ENCODE data around the gene CITED4.

DNA sequence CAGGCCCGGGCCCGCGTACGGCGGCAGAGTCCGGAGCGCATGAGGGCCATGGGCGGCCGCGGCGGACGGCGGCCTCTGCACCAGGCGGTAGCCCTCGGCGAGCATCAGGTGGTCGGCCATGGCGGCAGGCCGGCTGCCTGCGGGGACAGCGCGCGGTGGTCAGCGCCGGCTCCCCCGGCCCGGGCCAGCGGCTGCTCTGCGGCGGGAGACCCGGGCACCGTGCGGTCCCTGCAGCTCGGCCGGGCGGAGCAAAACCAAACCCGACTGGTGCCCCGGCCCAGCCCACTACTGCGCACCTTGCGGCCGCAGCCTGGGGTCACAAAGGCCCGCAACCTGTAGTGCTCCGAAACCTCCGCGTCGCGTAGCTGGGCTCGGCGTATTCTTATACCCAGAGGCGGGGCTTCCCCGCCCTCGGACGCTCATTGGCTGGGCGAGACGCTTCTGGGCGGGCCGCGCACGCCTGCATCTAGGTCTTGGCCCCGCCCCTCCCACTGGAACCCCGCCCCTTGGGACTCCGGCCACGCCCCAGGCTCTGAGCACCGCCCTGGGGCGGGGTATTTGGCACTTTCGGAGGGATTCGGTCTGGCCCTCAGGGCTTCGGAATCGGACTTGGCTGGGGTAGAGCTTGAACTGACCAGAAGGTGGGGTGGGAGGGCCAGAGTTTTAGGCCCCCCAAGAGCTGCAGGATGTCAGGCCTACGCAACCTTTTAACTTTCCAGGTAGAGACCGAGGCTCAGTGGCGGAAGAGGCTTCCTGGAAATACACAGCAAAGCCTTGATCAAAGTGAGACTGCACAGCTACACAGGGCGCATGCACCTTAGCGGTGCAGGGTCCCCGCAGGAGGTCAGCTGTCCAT, at the start of gene CITED4:
- TF ChIP-seq, protein P1, sequence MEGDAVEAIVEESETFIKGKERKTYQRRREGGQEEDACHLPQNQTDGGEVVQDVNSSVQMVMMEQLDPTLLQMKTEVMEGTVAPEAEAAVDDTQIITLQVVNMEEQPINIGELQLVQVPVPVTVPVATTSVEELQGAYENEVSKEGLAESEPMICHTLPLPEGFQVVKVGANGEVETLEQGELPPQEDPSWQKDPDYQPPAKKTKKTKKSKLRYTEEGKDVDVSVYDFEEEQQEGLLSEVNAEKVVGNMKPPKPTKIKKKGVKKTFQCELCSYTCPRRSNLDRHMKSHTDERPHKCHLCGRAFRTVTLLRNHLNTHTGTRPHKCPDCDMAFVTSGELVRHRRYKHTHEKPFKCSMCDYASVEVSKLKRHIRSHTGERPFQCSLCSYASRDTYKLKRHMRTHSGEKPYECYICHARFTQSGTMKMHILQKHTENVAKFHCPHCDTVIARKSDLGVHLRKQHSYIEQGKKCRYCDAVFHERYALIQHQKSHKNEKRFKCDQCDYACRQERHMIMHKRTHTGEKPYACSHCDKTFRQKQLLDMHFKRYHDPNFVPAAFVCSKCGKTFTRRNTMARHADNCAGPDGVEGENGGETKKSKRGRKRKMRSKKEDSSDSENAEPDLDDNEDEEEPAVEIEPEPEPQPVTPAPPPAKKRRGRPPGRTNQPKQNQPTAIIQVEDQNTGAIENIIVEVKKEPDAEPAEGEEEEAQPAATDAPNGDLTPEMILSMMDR (IDR thresholded peaks at IDR 0.05): peak in 6 of 7 experiments; percentile 13 to 56 (median 51)
- TF ChIP-seq POLR2A (IDR thresholded peaks at IDR 0.05): peak; percentile 98 to 99 (median 98)
